ENCODE data around the gene ASCC1.
"Not testable (repeated sequence)": the region's sequence is repeated elsewhere in the genome, so short reads cannot be mapped to it uniquely, and the experiment has no call there.

Gene ASCC1

DNA sequence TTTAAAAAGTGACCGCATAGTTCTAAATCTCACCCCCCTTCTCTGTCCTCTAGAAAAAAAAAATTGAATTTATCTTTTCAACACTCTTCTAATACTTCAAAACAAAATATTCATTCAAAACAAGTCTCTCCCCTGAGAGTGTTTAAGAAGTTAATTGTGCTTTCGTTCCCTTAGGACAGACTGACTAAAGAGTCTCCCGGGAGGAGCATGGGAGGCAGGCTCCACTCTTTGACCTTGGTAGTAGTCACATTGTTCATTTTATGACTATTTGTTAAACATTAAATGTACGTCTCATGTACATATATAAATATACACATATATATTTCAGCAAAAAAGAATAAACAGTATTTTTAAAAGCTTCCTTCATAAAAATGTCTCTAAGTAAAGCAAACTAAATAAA is 92.5 kb downstream of the ASCC1 start:
- no peak for DNase-seq

DNA sequence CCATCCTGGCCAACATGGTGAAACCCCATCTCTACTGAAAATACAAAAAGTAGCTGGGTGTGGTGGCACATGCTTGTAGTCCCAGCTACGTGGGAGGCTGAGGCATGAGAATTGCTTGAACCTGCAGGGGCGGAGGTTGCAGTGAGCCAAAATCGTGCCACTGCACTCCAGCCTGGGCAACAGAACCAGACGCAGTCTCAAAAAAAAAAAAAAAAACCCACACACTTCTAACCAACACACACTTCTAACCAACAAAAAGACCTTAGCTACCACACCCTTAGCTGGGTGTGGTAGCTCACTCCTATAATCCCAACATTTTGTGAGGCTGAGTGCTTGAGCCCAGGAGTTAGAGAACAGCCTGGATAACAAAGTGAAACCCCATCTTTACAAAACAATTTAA is 93.9 kb downstream of the ASCC1 start:
- no peak for DNase-seq

DNA sequence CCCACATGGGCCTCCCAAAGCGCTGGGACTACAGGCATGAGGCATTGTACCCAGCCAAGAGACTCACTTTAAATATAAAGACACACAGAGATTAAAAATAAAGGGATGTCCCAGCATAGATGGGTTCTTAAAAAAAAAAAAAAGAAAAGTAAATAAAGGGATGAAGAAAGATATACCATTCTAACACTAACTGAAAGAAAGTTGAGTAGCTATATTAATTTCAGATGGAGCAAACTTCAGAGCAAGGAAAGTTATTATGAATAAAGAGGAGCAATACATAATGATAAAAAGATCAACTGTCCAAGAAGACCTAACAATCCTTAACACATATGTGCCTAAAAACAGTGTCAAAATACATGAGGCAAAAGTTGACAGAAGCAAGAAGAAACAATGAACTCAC is 94.7 kb downstream of the ASCC1 start:
- no peak for DNase-seq

DNA sequence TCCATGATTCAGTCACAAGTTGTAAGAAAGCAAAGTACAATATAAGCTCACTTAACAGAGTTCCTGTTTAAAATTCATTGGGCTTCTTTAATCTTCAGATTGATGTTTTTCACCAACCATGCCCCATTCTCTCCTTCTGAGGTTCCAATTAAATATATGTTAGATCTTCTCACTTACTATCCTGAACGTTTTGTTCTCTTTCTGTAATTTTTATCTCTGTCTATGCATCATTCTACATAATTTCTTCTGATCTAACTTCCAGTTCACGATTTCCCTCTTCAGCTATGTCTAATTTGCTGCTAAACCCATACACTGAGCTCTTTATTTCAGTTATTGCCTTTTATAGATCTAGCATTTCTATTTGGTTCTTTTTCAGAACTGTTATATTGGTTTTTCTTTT is 99.7 kb downstream of the ASCC1 start:
- no peak for DNase-seq

DNA sequence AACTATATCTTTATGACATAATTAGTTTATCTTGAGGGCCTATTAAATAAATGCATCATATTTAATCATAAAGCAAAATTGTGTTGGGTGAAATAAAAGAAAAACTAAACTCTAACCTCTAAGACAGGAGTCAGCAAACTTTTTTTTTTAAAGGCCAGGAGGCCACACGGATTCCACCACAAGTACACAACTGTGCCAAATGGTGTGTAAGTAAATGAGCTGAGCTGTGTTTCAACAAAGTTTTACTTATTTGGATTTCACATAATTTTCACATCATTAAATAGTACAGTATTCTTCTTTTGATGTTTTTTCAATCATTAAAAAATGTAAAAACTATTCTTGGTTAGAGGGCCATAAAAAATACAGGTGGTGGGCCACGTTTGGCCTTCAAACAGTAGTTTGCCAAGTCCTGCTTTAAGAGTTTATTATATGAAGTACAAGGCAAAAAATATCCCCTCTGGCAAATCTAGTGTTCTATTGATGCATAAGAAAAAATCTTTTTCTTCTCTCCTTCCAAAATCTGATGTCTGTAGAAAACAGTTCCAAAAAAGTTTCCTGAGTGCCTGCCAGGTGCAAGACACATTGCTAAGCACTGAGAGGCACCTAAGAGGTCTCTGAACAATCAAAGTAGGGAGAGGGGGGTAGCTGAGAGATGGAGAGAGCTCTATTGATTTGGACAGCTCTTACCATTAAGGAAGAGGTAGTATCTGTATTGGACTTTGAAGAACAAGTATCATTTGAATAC is 101.2 kb downstream of the ASCC1 start:
- no peak for DNase-seq

DNA sequence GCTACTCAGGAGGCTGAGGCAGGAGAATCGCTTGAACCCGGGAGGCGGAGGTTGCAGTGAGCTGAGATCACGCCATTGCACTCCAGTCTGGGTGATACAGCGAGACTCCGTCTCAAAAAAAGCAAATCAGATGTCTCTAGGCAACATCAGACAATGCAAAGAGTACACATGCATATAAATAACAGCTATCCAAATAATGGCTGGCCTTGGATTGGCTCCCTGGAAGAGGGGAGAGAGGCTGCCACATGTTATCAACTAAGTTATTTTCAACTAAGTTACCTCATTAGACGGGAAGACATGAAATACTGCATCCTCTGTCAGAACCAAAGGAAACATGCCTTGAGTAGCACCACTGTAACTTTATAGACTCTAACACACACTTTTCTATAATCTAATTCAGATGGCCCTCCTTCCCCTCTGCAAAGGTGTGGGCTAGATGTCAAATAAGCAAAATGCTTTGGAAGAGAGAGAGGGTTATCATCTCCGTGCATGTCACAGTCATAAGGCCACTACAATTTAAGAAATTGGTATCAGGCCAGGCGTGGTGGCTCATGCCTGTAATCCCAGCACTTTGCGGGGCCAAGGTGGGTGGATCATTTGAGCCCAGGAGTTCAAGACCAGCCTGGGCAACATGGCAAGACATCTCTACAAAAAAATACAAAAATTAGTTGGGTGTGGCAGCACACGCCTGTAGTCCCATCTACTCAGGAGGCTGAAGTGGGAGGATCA is 105.2 kb downstream of the ASCC1 start:
- no peak for DNase-seq

DNA sequence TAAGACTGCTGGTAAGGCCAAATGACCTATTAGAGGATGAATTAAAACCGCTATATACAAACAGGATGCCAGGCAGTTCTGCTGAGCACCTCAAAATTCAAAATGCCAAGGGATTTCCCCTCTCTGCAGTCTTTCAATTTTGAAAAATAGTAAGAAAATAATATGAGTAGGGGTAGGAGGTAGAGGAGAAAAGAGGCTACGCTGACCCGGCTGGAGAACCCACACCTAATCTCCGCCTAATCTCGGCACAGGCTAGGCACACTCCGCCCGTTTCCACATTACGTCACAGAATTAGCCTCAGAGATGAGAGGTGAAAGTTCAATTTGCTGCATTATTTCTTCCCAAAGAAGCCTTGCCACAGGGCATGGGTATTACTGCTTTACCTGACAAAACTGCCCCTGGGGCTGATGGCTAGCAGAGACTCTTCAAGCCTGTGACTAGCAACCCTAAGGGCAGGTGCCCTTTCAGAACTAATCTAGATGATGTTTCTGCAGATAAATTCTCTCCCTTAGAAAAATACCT is 106.4 kb downstream of the ASCC1 start:
- no peak for DNase-seq

DNA sequence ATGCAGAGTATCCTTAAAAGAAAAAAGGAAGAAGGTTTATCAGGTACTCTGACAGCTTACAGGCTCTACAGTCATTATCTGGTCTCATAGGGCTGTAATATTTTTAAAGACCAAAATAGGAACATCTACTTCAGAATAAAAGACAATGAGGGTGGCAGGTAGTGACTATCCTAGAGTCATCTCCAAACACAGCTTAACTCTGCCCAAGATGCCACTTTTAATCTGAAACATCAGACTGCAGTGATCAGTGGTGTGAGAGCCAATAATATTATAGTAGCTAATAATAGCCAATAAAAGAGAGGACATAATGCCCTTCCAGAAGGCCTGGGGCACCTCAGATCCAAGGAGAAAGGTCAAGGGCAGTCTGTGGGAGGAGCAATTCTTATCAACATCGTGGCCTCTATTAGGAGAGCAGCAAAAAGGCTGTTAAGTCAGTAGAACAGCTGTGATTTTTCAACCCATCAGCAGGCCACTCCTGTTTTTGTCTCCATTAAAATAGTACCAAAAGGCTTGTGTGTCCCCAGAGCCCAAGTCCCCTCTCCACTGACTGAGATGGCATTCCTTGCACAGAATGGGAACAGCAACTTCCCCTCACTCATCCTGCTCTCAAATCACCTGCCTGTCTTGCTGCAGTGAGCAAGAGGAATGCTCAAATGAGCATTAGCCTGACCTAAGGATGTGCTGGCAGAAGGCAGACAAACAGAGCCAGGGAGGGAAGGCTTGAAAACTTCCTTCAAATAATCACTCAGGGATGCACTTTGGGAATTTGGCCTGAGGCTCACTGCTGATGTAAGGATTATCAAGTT is 107.0 kb downstream of the ASCC1 start:
- DNase-seq, result no peak

DNA sequence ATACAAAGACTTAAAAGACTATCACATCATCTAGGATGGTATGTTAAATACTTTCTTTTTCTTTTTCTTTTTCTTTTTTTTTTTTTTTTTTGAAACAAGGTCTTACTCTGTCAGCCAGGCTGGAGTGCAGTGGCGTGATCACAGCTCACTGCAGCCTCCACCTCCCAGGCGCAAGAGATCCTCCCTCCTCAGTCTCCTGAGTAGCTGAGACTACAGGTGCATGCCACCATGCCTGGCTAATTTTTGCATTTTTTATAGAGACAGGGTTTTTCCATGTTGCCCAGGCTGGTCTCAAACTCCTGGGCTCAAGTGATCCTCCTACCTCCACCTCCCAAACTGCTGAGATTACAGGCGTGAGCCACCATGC is 108.1 kb downstream of the ASCC1 start:
- not testable (repeated sequence) for DNase-seq

DNA sequence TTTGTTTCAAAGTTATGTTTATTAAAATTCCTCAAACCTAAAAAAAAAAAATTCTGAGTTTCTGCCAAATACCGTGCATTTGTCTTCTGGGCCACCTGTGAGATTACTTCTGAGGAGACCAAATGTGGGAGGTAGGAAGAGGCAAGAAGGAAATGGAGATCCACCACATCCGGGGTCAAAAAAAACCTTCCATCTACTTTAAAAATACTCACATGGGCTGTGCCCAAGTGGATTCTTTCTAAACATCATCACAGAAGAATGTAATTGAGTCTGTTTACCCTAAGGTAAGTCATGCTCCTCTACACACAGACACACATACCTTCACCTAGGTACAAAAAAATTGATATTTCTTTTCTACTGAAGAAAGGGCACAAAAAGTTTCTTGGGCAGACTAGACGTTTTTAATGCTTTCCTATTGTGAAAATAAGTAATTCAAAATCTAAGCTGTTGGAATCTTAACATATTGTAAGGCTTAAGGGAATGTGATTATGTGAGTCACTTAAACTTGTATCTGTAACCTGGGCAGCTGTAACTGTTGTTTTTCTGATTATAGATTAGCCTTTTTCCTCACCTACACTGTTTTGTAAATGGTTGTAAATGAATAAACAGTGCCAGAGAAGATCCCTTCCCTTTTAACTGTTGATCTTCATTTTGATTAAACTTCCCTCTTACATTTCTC is 108.6 kb downstream of the ASCC1 start:
- no peak for DNase-seq

DNA sequence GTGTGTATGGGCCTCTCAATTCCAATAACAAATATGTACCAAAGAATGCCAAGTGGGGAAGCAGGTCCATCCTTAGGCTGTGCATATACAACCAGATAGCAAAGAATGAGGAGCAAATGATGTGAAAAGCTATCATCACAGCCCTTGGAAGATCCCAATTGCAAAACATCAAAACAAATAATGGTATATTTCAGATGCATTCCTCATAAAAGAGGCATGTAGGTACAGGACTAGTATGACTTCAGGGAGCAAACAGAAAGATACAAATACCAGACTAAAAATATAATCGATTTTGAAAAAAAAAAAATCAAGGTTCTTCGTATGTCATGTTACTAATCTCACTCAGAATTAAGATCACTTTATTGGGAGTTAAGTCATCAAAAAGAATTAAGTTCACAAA is 109.2 kb downstream of the ASCC1 start:
- no peak for DNase-seq

DNA sequence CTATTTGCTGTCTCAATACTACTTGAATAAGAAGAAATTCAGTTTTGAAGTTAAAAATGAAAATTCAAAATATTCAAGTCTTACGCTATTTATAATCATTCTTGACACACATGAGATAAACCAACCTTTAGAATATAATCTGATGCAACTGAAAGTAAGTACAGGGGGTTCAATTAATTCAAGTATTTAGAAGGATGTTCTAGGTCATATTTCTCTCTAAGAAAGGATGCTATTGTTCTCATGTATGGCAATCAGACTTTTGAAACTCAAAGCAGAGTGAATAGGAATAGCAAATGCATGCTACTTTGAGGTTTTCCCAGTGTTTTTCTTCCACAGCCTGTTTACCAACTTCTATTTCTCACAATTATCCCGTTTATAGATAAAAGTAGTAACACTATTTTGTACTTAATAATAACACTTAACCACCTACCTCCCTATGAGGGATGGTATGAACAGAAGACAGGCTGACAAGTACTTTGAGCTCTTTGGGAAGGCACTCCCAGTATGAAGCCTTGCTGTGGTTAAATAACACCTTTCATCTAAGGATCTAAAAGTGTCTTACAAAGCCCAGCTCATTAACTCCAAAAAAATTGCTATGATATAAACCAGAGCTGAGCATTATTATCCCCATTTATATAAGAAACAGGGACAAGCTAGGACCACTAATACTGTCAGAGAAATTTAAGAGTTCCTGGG is 109.8 kb downstream of the ASCC1 start:
- DNase-seq, result no peak

DNA sequence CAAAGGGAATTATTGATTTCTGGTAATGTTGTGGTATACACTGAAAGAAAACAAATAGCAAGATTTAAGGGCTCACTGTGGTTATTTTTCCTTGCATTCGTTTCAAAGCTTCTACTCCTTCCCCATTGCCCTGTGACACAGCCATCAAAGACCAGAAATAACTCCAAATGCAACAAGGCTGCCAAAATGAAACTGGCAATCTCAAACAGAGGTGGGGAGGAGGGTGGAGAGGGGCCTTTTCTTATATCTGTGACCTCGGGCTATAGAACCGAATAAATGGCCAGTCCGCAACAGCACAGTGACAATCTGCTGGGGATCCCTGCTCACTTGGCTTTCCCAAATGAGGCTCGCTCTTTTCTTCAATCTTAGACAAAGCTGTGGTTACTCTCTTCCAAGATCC is 110.4 kb downstream of the ASCC1 start:
- DNase-seq, result no peak

DNA sequence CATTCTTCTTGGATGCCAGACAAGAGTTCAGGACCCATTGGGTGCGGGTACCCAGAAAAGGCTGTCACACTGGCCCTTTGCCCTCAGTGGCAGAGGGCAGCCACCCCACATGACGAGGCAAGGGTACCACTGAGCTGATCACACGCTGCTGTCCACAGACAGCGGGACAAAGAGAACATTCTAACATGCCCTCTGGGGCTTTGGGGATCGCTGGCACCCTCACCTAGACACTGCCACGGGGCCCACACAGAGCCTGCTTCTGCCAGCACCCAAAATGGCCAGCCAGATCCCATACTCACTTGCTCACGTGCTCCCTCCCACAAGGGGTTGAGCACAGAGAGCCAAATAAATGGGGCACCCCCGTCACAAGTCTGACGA is 111.0 kb downstream of the ASCC1 start:
- no peak for DNase-seq

DNA sequence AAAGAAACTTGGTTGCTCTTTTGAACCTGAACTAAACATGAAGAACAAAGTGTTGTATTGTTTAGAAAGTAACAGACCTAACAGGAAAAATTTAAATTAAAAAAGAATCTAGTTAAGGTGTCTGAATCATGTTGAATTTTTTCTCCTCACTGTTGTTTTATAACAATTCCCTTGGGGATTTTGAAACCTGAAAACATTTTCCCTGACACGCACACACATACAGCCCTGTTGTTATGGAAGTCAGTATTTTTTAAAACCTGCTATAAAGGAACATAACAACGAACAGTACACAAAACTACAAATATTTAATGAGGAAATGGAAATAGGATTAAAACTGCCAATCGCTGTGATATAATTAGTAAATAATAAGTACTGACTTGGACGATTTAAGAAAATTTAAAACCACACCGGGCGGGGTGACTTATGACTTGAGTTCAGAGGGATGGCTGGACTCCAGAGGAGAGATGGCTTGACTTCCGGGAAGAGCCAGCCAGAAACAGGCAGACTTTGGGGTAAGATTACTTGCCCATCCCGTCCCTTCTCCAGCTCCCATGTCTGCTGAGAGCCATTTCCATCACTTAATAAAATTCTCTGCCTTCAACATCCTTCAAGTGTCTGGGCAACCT is 111.5 kb downstream of the ASCC1 start:
- no peak for DNase-seq

DNA sequence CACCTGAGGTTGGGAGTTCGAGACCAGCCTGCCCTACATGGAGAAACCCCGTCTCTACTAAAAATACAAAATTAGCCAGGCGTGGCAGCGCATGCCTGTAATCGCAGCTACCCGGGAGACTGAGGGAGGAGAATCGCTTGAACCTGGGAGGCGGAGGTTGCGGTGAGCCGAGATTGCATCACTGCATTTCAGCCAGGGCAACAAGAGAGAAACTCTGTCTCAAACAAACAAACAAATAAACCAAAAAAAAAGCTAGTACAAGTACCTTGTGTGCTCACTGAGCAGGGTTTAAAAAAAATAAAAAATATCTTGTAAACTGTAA is 116.5 kb downstream of the ASCC1 start:
- DNase-seq, result no peak

DNA sequence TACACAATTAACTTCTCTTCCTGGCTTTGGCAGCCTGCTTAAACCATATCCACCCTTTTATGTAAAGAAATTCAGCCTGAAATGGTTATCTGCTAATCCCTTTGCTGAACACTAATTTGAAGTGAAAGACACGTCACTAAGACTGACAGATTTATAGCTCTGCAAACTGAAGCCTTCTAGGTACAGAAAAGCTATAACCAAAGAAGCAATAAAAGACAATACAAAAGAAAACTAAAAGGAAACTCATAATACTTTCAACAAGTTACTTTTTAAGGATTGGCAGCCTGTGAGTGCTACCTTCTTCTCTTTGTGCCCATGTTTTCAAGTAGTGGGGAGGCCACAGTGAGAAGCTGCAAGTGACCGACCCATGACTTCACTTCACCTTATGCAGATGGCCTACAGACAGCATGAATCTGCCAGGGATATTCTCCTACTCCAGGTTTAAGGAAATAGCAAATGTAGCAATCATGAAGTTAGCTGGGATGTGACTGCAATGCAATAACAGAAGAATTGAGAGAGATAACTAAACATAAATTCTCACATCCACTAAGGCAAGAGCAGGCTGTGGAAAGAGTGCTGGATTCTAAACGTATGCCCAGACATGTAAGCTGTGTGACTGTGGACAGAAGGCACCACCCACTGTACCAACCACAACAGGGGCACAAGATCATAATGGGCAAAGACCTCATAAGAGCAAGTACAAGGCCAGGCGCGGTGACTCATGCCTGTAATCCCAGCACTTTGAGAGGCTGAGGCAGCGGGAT is 117.1 kb downstream of the ASCC1 start:
- no peak for DNase-seq

DNA sequence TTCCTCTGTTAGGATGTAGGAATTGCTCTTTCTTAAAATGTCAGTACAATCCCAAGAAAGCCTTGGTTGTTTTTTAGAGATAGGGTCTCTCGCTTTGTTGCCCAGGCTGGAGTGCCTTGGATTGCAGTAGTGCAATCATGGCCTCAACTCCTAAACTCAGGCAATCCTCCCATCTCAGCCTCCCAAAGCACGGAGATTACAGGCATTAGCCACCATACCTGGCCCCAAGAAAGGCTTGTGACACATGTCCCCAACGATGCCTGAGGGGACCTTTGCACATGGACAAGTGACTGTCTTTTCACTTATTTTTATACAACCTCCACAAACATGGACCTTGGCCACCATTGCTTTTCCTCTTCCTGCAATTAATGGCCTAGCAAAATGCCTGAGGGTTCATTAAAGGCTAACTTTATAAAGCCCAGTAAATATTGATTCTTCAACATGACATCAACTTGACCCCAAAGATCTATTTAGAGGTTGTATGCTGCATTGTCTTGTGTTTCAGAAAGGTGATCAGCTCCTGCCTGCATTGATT is 117.7 kb downstream of the ASCC1 start:
- DNase-seq, result no peak

DNA sequence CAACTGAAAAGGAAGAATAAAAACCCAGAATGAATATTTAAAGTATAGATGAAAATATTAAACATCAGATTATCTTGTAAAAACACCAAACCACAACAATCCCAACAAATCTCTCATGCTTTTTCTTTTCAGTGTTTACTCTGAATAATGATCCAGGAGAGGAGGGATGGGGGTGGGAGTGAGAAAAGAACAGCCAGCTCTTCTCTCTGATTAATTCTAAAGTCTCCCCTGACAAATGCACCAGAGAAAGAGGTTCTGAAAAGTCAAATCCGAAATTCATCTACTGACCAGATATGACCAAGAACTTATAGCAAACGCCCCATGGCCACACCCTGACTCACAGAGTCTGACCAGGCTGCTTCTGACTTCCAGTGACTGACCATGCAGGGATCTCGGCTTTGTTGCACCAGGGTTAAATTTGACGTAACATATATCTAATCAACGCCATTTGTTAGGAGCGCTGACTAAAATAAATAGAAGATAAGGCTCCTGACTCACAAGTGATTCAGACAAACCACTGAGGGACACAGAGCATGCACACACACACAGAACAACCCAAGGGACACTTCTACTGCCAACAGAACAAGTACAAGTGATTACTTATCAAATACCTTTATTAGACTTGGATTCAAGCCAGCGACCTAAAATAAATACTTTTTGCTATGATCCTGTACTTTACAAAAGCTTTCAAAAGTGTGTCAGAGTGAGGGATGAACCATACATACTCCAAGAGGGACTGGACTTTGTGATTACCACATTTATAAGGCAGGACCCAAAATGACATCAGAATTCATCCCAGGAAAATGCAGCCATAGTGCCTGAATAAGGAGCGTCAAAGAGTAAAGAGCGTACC is 118.4 kb downstream of the ASCC1 start:
- DNase-seq, result no peak
